HEK293 (cell line): ENCODE data around the gene PRDM11.

ENCODE experiments used
- CTCF ChIA-PET: fragments of 350-600 bp; formaldehyde crosslinking; extraction: SDS; loops from one replicate; lab custom pipeline; 2021; ENCODE audit warnings: antibody characterized with exemption; lab: Yijun Ruan, JAX
- POLR2A ChIA-PET: fragments of 300-600 bp; formaldehyde crosslinking; extraction: SDS; loops from one replicate; lab custom pipeline; 2020; ENCODE audit warnings: antibody characterized with exemption, inconsistent platforms; lab: Yijun Ruan, JAX
- H3K27ac ChIP-seq: fragments of 200-500 bp; sonication (Bioruptor generic); 2 replicates; pipeline ENCODE4 v1.5.1; 2014; ENCODE audit warnings: low read depth, low read length, control low read depth, inconsistent platforms; ENCODE audit errors: extremely low read depth
- H3K36me3 ChIP-seq, 2 experiments: fragments of 200-500 bp in 1 of 2; sonication (Bioruptor generic) in 1 of 2; 1 replicate in 1 of 2; 2 replicates in 1 of 2; pipeline ENCODE4 v1.5.1; 2014 to 2017; ENCODE audit warnings: inconsistent platforms in 2 of 2, low read length in 2 of 2; ENCODE audit not compliant: control insufficient read depth in 2 of 2, insufficient read depth in 1 of 2
- H3K4me1 ChIP-seq: fragments of 200-500 bp; sonication (Bioruptor generic); 2 replicates; pipeline ENCODE4 v1.5.1; 2014; ENCODE audit warnings: mild to moderate bottlenecking, low read length, inconsistent platforms; ENCODE audit not compliant: control insufficient read depth, insufficient read depth
- H3K4me3 ChIP-seq: 2 replicates; pipeline ENCODE4 v1.5.1; 2011; ENCODE audit warnings: low read depth, mild to moderate bottlenecking, control low read depth, low read length, moderate library complexity
- H3K9me3 ChIP-seq: fragments of 200-500 bp; sonication (Bioruptor generic); 2 replicates; pipeline ENCODE4 v1.5.1; 2014; ENCODE audit warnings: low read depth, low read length, inconsistent platforms; ENCODE audit not compliant: control insufficient read depth, insufficient read depth
- ATF2 ChIP-seq: fragments of 450-650 bp; formaldehyde crosslinking; IDR thresholded peaks from 2 replicates; pipeline ENCODE4 v1.5.1; 2016; ENCODE audit warnings: missing biosample characterization, missing genetic modification characterization, low read depth
- HOXA7 ChIP-seq: sonication (generic); formaldehyde crosslinking; IDR thresholded peaks from 2 replicates; pipeline ENCODE4 v1.8.1; 2022; ENCODE audit warnings: missing genetic modification reagents, borderline replicate concordance
- HOXC10 ChIP-seq: sonication (generic); formaldehyde crosslinking; IDR thresholded peaks from 2 replicates; pipeline ENCODE4 v1.8.1; 2023; ENCODE audit warnings: mild to moderate bottlenecking, missing genetic modification reagents
- MZF1 ChIP-seq: fragments of 450-650 bp; formaldehyde crosslinking; IDR thresholded peaks from 2 replicates; pipeline ENCODE4 v1.5.1; 2017; ENCODE audit warnings: missing biosample characterization, missing genetic modification characterization, borderline replicate concordance
- OSR2 ChIP-seq: fragments of 450-650 bp; formaldehyde crosslinking; IDR thresholded peaks from 2 replicates; pipeline ENCODE4 v1.5.1; 2016; ENCODE audit warnings: missing biosample characterization, missing genetic modification characterization
- RBAK ChIP-seq: fragments of 450-650 bp; formaldehyde crosslinking; IDR thresholded peaks from 2 replicates; pipeline ENCODE4 v1.5.1; 2016; ENCODE audit warnings: missing biosample characterization, missing genetic modification characterization
- SP3 ChIP-seq: fragments of 450-650 bp; formaldehyde crosslinking; IDR thresholded peaks from 2 replicates; pipeline ENCODE4 v1.5.1; 2016; ENCODE audit warnings: missing biosample characterization, missing genetic modification characterization
- WT1 ChIP-seq: fragments of 450-650 bp; formaldehyde crosslinking; IDR thresholded peaks from 2 replicates; pipeline ENCODE4 v1.5.1; 2016; ENCODE audit warnings: missing biosample characterization, missing genetic modification characterization
- YY1 ChIP-seq: fragments of 450-650 bp; formaldehyde crosslinking; IDR thresholded peaks from 2 replicates; pipeline ENCODE4 v1.5.1; 2018; ENCODE audit warnings: missing biosample characterization, missing genetic modification characterization
- ZBTB44 ChIP-seq: fragments of 450-650 bp; IDR thresholded peaks from 2 replicates; pipeline ENCODE4 v1.5.1; 2018; ENCODE audit warnings: missing biosample characterization, mild to moderate bottlenecking, missing genetic modification characterization
- ZEB2 ChIP-seq: fragments of 450-650 bp; formaldehyde crosslinking; IDR thresholded peaks from 2 replicates; pipeline ENCODE4 v1.5.1; 2016; ENCODE audit warnings: missing biosample characterization, missing genetic modification characterization
- ZFP69B ChIP-seq: fragments of 450-650 bp; formaldehyde crosslinking; IDR thresholded peaks from 2 replicates; pipeline ENCODE4 v1.5.1; 2016; ENCODE audit warnings: missing biosample characterization, missing genetic modification characterization
- ZNF10 ChIP-seq: fragments of 450-650 bp; formaldehyde crosslinking; IDR thresholded peaks from 2 replicates; pipeline ENCODE4 v1.5.1; 2017; ENCODE audit warnings: missing biosample characterization, missing genetic modification characterization
- ZNF133 ChIP-seq: fragments of 450-650 bp; formaldehyde crosslinking; IDR thresholded peaks from 2 replicates; pipeline ENCODE4 v1.5.1; 2016; ENCODE audit warnings: missing biosample characterization, missing genetic modification characterization
- ZNF155 ChIP-seq: fragments of 450-650 bp; formaldehyde crosslinking; IDR thresholded peaks from 2 replicates; pipeline ENCODE4 v1.5.1; 2016; ENCODE audit warnings: missing biosample characterization, missing genetic modification characterization
- ZNF184 ChIP-seq: fragments of 450-650 bp; IDR thresholded peaks from 2 replicates; pipeline ENCODE4 v1.5.1; 2018; ENCODE audit warnings: missing biosample characterization, mild to moderate bottlenecking, missing genetic modification characterization
- ZNF202 ChIP-seq: fragments of 450-650 bp; formaldehyde crosslinking; IDR thresholded peaks from 2 replicates; pipeline ENCODE4 v1.5.1; 2016; ENCODE audit warnings: missing biosample characterization, missing genetic modification characterization, borderline replicate concordance
- ZNF394 ChIP-seq: fragments of 450-650 bp; formaldehyde crosslinking; IDR thresholded peaks from 2 replicates; pipeline ENCODE4 v1.5.1; 2016; ENCODE audit warnings: missing biosample characterization, missing genetic modification characterization, mild to moderate bottlenecking, moderate library complexity, borderline replicate concordance
- ZNF423 ChIP-seq: fragments of 450-650 bp; formaldehyde crosslinking; IDR thresholded peaks from 2 replicates; pipeline ENCODE4 v1.5.1; 2016; ENCODE audit warnings: missing biosample characterization, missing genetic modification characterization
- ZNF48 ChIP-seq: fragments of 450-650 bp; formaldehyde crosslinking; IDR thresholded peaks from 2 replicates; pipeline ENCODE4 v1.5.1; 2016; ENCODE audit warnings: missing biosample characterization, missing genetic modification characterization
- ZNF521 ChIP-seq: fragments of 450-650 bp; formaldehyde crosslinking; IDR thresholded peaks from 2 replicates; pipeline ENCODE4 v1.5.1; 2017; ENCODE audit warnings: missing biosample characterization, mild to moderate bottlenecking, missing genetic modification characterization
- ZNF555 ChIP-seq: fragments of 450-650 bp; formaldehyde crosslinking; conservative IDR thresholded peaks from 2 replicates; pipeline ENCODE4 v1.5.1; 2017; ENCODE audit warnings: missing biosample characterization, mild to moderate bottlenecking, missing genetic modification characterization, inconsistent platforms
- ZNF558 ChIP-seq: fragments of 450-650 bp; formaldehyde crosslinking; IDR thresholded peaks from 2 replicates; pipeline ENCODE4 v1.5.1; 2016; ENCODE audit warnings: missing biosample characterization, missing genetic modification characterization
- ZNF585B ChIP-seq: fragments of 450-650 bp; formaldehyde crosslinking; IDR thresholded peaks from 2 replicates; pipeline ENCODE4 v1.5.1; 2016; ENCODE audit warnings: missing biosample characterization, missing genetic modification characterization
- ZNF692 ChIP-seq: fragments of 450-650 bp; formaldehyde crosslinking; IDR thresholded peaks from 2 replicates; pipeline ENCODE4 v1.5.1; 2016; ENCODE audit warnings: missing biosample characterization, missing genetic modification characterization
- ZNF747 ChIP-seq: fragments of 450-650 bp; formaldehyde crosslinking; IDR thresholded peaks from 2 replicates; pipeline ENCODE4 v1.5.1; 2016; ENCODE audit warnings: missing biosample characterization, missing genetic modification characterization
- ZNF768 ChIP-seq: fragments of 450-650 bp; formaldehyde crosslinking; IDR thresholded peaks from 2 replicates; pipeline ENCODE4 v1.5.1; 2018; ENCODE audit warnings: missing biosample characterization, mild to moderate bottlenecking, missing genetic modification characterization
- ZSCAN16 ChIP-seq: fragments of 450-650 bp; formaldehyde crosslinking; IDR thresholded peaks from 2 replicates; pipeline ENCODE4 v1.5.1; 2016; ENCODE audit warnings: missing biosample characterization, missing genetic modification characterization

The PRDM11 gene

GRCh38 chr11:45227836-45228235, 81.4 kb downstream of the PRDM11 start:
- ChIA-PET POLR2A (no interaction called here), CTCF (interaction anchor here (0.8 to 2.6 kb wide), 3 partner anchors 11 to 301 kb away, joined by 3 to 11 read pairs (median 3); no protein-coding TSS in a partner anchor)
- Histone ChIP-seq H3K27ac (no peak overlapping the region), H3K4me3 (no peak overlapping the region), H3K36me3 (peaks cover 0 to 9% of the 10 kb centered on the region in 2 experiments; a peak in 1 of 3 replicates), H3K9me3 (no peaks in the 10 kb centered on the region), H3K4me1 (no peaks in the 10 kb centered on the region)
- TF ChIP-seq ZNF155 (tag by site-specific recombination) = no peak
- no peak for TF ChIP-seq MZF1 (tag by site-specific recombination)
- no peak for TF ChIP-seq YY1 (tag by site-specific recombination)
- no peak for TF ChIP-seq ZNF558 (tag by site-specific recombination)
- TF ChIP-seq HOXC10 = no peak
- TF ChIP-seq ZNF48 (tag by site-specific recombination) = no peak
- TF ChIP-seq ZNF521 (tag by site-specific recombination) = no peak
- TF ChIP-seq OSR2 = no peak
- TF ChIP-seq RBAK (tag by site-specific recombination) = no peak
- TF ChIP-seq ATF2 (tag by site-specific recombination) = no peak
- TF ChIP-seq SP3 (tag by site-specific recombination) = no peak
- no peak for TF ChIP-seq ZNF423 (tag by site-specific recombination)
- TF ChIP-seq ZNF555 = no peak
- no peak for TF ChIP-seq ZEB2 (tag by site-specific recombination)
- TF ChIP-seq ZNF768 (tag by site-specific recombination) = no peak
- no peak for TF ChIP-seq ZSCAN16 (tag by site-specific recombination)
- no peak for TF ChIP-seq ZNF747 (tag by site-specific recombination)
- TF ChIP-seq ZNF202 (tag by site-specific recombination) = no peak
- no peak for TF ChIP-seq ZNF184 (tag by site-specific recombination)
- TF ChIP-seq ZNF692 = no peak

- Histone ChIP-seq H3K36me3 (peaks cover 0 to 9% of the 10 kb centered on the region in 2 experiments; a peak in 1 of 3 replicates), H3K4me3 (no peak overlapping the region), H3K4me1 (no peaks in the 10 kb centered on the region), H3K9me3 (no peaks in the 10 kb centered on the region), H3K27ac (no peak overlapping the region)
- CTCF ChIA-PET = interaction anchor here (0.6 to 2.6 kb wide), 5 partner anchors 43 to 119 kb away, joined by 3 to 11 read pairs (median 4); no protein-coding TSS in a partner anchor
- POLR2A ChIA-PET = no interaction called here
- TF ChIP-seq ZNF133 (tag by site-specific recombination) = no peak
- no peak for TF ChIP-seq ZBTB44
- no peak for TF ChIP-seq ZNF394 (tag by site-specific recombination)
- TF ChIP-seq ZNF585B (tag by site-specific recombination) = no peak
- no peak for TF ChIP-seq ZNF10
- no peak for TF ChIP-seq HOXA7
- no peak for TF ChIP-seq ZFP69B (tag by site-specific recombination)
- no peak for TF ChIP-seq WT1
Measured at GRCh38 chr11:45229401-45230020, 83.1 kb downstream of the PRDM11 start.
